B cell (primary cell): ENCODE measurements around the gene CAP2. TPM values are rescaled to one million over a fixed set of nuclear protein-coding genes. Genes with fewer than 3 reads are reported as not detected.

Source experiments
- ATAC-seq: fragments of 200-7000 bp; cut with Tn5 transposase; one replicate; pipeline ENCODE4 v1.10.0; 2021; ENCODE audit warnings: low read depth, mild to moderate bottlenecking, moderate number of reproducible peaks, moderate library complexity
- CTCF ChIA-PET: fragments of 350-600 bp; sonication (Branson Sonifier 250); formaldehyde crosslinking; loops from one replicate; lab custom pipeline; 2021; ENCODE audit warnings: antibody characterized with exemption, inconsistent platforms; lab: Charles Lee
- POLR2A ChIA-PET: fragments of 350-600 bp; sonication (Branson Sonifier 250); formaldehyde crosslinking; loops from one replicate; lab custom pipeline; 2021; ENCODE audit warnings: antibody characterized with exemption; lab: Charles Lee
- DNase-seq: peaks from one replicate; pipeline ENCODE4 v3.0.0; 2013
- H2AFZ ChIP-seq: 2 replicates; pipeline ENCODE4 v1.6.1; 2012; ENCODE audit warnings: mild to moderate bottlenecking, low read depth, low read length; ENCODE audit not compliant: insufficient read depth, poor library complexity, severe bottlenecking
- H3K27ac ChIP-seq, 2 donors: 1 replicate in 1 of 2; 2 replicates in 1 of 2; pipeline ENCODE4 v1.5.1; 2012 to 2013; ENCODE audit warnings: low read length in 2 of 2, mild to moderate bottlenecking in 2 of 2, moderate library complexity in 1 of 2
- H3K27me3 ChIP-seq, 4 experiments: fragments of 200-600 bp in 1 of 4; sonication (generic) in 1 of 4; replicated peaks in 1 of 4; 1 replicate in 2 of 4; 2 replicates in 2 of 4; pipeline versions ENCODE4 v1.6.1 to v1.7.0; 2013 to 2016; ENCODE audit warnings: low read length in 3 of 4, mild to moderate bottlenecking in 2 of 4, mixed read lengths in 1 of 4, moderate library complexity in 1 of 4; ENCODE audit not compliant: insufficient read depth in 4 of 4, control insufficient read depth in 3 of 4; ENCODE audit errors: control extremely low read depth in 1 of 4
- H3K36me3 ChIP-seq, 2 experiments: replicated peaks in 1 of 2; 1 replicate in 1 of 2; 2 replicates in 1 of 2; pipeline versions ENCODE4 v1.6.1 to v1.7.1; 2013; ENCODE audit warnings: low read length in 1 of 2; ENCODE audit not compliant: insufficient read depth in 2 of 2, control insufficient read depth in 1 of 2; ENCODE audit errors: control extremely low read depth in 1 of 2, extremely low read depth in 1 of 2
- H3K4me1 ChIP-seq, 2 donors: fragments of 200-600 bp in 1 of 2; sonication (generic) in 1 of 2; 1 replicate in 1 of 2; 2 replicates in 1 of 2; pipeline versions ENCODE4 v1.5.1 to v1.6.1; 2013 to 2017; ENCODE audit warnings: low read length in 2 of 2; ENCODE audit not compliant: control insufficient read depth in 2 of 2, insufficient read depth in 2 of 2
- H3K4me2 ChIP-seq: replicated peaks from 2 replicates; pipeline ENCODE3; 2012; ENCODE audit warnings: mild to moderate bottlenecking, low read depth, low read length; ENCODE audit not compliant: poor library complexity, severe bottlenecking
- H3K4me3 ChIP-seq, 5 experiments: fragments of 200-600 bp in 1 of 5; sonication (generic) in 1 of 5; 1 replicate in 3 of 5; 2 replicates in 2 of 5; pipeline versions ENCODE4 v1.5.1 to v1.7.0; 2011 to 2016; ENCODE audit warnings: low read length in 4 of 5, mild to moderate bottlenecking in 4 of 5, low read depth in 2 of 5, control low read depth in 1 of 5, moderate library complexity in 1 of 5; ENCODE audit not compliant: insufficient read depth in 1 of 5; ENCODE audit errors: control extremely low read depth in 1 of 5, extremely low read depth in 1 of 5
- H3K79me2 ChIP-seq: fragments of 200-600 bp; sonication (generic); one replicate; pipeline ENCODE4 v1.6.0; 2016; ENCODE audit warnings: low read length; ENCODE audit not compliant: control insufficient read depth, insufficient read depth
- H3K9ac ChIP-seq: fragments of 200-600 bp; sonication (generic); 2 replicates; pipeline ENCODE4 v1.6.1; 2017; ENCODE audit warnings: mild to moderate bottlenecking, low read length, moderate library complexity
- H3K9me3 ChIP-seq, 3 donors: one replicate each; pipeline versions ENCODE4 v1.6.1 to v1.7.1; 2013; ENCODE audit warnings: low read length in 2 of 3; ENCODE audit not compliant: control insufficient read depth in 2 of 3, insufficient read depth in 1 of 3; ENCODE audit errors: control extremely low read depth in 1 of 3
- H4K20me1 ChIP-seq: 2 replicates; pipeline ENCODE4 v1.6.0; 2012; ENCODE audit warnings: mild to moderate bottlenecking, low read length; ENCODE audit not compliant: insufficient read depth, control insufficient read depth, poor library complexity, severe bottlenecking
- H3K27ac Mint-ChIP-seq: one replicate; pipeline ENCODE4 v1.8.0; 2021; ENCODE audit warnings: mixed read lengths
- H3K27me3 Mint-ChIP-seq: one replicate; pipeline ENCODE4 v1.8.0; 2021; ENCODE audit warnings: mixed read lengths
- H3K4me1 Mint-ChIP-seq: one replicate; pipeline ENCODE4 v1.8.0; 2021; ENCODE audit warnings: mixed read lengths
- H3K4me3 Mint-ChIP-seq: one replicate; pipeline ENCODE4 v1.8.0; 2021; ENCODE audit warnings: mixed read lengths
- H3K9me3 Mint-ChIP-seq: one replicate; pipeline ENCODE4 v1.8.0; 2022; ENCODE audit warnings: mixed read lengths; ENCODE audit not compliant: insufficient read depth
- EZH2 ChIP-seq: IDR thresholded peaks from 2 replicates; pipeline ENCODE4 v1.6.1; 2012; ENCODE audit warnings: borderline replicate concordance, low read depth, mild to moderate bottlenecking, moderate library complexity, low read length; ENCODE audit not compliant: insufficient read depth, poor library complexity, severe bottlenecking
- WGBS: methylation state at CpG from one replicate; pipeline ENCODE4 v1.1.5; 2013; ENCODE audit warnings: missing lambda C conversion rate; ENCODE audit not compliant: insufficient coverage; 5-methylcytosine and 5-hydroxymethylcytosine counted together
- intact Hi-C: fragments of 100-400 bp; cut with micrococcal nuclease; formaldehyde crosslinking; loops from one replicate; pipeline ENCODE4 v1.10.0; 2022
- polyA plus RNA-seq: library from polyadenylated mRNA; depleted of rRNA; stranded (reverse); fragments of >200 nt; gene quantifications from 2 replicates; pipeline ENCODE4 v1.2.3, GENCODE V29; 2012
- total RNA-seq, 2 donors: library from RNA; stranded (reverse); fragments of 120-200 nt in 1 of 2; gene quantifications; 1 replicate in 1 of 2; 2 replicates in 1 of 2; pipeline versions ENCODE4 v1.2.3 to v1.2.4, GENCODE V29; 2013 to 2022
- TF ChIP-seq, protein P1 (sequence below): fragments of 200-600 bp; IDR thresholded peaks from one replicate; pipeline ENCODE4 v1.8.0; 2022; ENCODE audit warnings: antibody characterized with exemption, mild to moderate bottlenecking

The CAP2 gene
- total and polyA plus RNA-seq, 2 donors (not counting 1 experiment from before 2014, with no cell fraction given), result not detected

GRCh38 chr6:17556014-17556413 is 162.6 kb downstream of the CAP2 start:
- H3K9ac ChIP-seq, result no peak overlapping the region
- TF ChIP-seq, protein P1, sequence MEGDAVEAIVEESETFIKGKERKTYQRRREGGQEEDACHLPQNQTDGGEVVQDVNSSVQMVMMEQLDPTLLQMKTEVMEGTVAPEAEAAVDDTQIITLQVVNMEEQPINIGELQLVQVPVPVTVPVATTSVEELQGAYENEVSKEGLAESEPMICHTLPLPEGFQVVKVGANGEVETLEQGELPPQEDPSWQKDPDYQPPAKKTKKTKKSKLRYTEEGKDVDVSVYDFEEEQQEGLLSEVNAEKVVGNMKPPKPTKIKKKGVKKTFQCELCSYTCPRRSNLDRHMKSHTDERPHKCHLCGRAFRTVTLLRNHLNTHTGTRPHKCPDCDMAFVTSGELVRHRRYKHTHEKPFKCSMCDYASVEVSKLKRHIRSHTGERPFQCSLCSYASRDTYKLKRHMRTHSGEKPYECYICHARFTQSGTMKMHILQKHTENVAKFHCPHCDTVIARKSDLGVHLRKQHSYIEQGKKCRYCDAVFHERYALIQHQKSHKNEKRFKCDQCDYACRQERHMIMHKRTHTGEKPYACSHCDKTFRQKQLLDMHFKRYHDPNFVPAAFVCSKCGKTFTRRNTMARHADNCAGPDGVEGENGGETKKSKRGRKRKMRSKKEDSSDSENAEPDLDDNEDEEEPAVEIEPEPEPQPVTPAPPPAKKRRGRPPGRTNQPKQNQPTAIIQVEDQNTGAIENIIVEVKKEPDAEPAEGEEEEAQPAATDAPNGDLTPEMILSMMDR, result no peak
- TF ChIP-seq EZH2, result no peak
- H2AFZ ChIP-seq, result no peak overlapping the region
- no peaks in the 10 kb centered on the region for H3K36me3 ChIP-seq
- no peak overlapping the region for H3K4me2 ChIP-seq
- ChIA-PET POLR2A (no interaction called here), CTCF (no interaction called here)
- DNase-seq (no peak), ATAC-seq (no peak)
- Mint-ChIP-seq H3K9me3 (no peaks in the 10 kb centered on the region), H3K4me3 (no peak overlapping the region), H3K27me3 (peaks cover 21% of the 10 kb centered on the region), H3K4me1 (no peaks in the 10 kb centered on the region), H3K27ac (no peak overlapping the region)
- H3K9me3 ChIP-seq, result no peaks in the 10 kb centered on the region
- no CpG with 5 or more reads among the region's 4 CpGs for WGBS
- intact Hi-C loops, result no loop called here
- peaks cover 0 to 3% (median 0%) of the 10 kb centered on the region in 4 experiments for H3K27me3 ChIP-seq
- H3K4me1 ChIP-seq, result no peaks in the 10 kb centered on the region
- H3K27ac ChIP-seq, result no peak overlapping the region
- no peaks in the 10 kb centered on the region for H3K79me2 ChIP-seq
- H4K20me1 ChIP-seq, result no peaks in the 10 kb centered on the region
- no peak overlapping the region for H3K4me3 ChIP-seq

DNA sequence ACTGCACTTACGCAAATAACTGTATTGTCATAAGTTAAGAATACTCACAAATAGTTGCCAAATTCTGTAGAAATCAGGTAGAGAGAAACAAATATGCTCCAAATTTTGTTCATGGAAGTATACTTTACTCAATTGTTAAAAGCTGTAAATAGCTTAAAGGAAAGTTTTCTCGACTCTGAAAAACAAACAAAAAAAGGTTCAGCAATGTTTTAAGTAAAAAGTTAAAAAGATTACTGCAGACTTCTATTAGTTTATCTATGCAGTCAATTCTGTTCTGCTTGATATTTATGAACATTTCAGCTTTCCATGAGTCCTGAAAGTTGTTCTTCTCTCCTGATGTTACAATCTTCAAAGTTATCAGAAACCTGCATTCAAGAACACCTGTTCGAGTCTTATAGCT is 169.2 kb downstream of the CAP2 start:
- H3K4me3 Mint-ChIP-seq, result no peak overlapping the region
- H3K4me2 ChIP-seq, result no peak overlapping the region

More for the DNA sequence above, 169.2 kb downstream of the CAP2 start:
- ChIA-PET CTCF (no interaction called here), POLR2A (no interaction called here)
- no peaks in the 10 kb centered on the region for H3K36me3 ChIP-seq
- TF ChIP-seq, protein P1, result no peak
- TF ChIP-seq EZH2, result no peak
- no peak overlapping the region for H3K27ac Mint-ChIP-seq
- intact Hi-C loops, result no loop called here
- no peaks in the 10 kb centered on the region for H3K27me3 ChIP-seq
- DNase-seq (no peak), ATAC-seq (no peak)
- no peak overlapping the region for H3K27ac ChIP-seq
- no peaks in the 10 kb centered on the region for H3K79me2 ChIP-seq
- H3K4me1 ChIP-seq, result no peaks in the 10 kb centered on the region
- peaks cover 2 to 14% (median 12%) of the 10 kb centered on the region in 3 donors for H3K9me3 ChIP-seq
- no peaks in the 10 kb centered on the region for H4K20me1 ChIP-seq
- WGBS, result no CpG with 5 or more reads among the region's 3 CpGs
- H3K4me1 Mint-ChIP-seq, result no peaks in the 10 kb centered on the region
- H2AFZ ChIP-seq, result no peak overlapping the region
- H3K9me3 Mint-ChIP-seq, result peaks cover 2% of the 10 kb centered on the region
- H3K4me3 ChIP-seq, result no peak overlapping the region
- H3K27me3 Mint-ChIP-seq, result peaks cover 3% of the 10 kb centered on the region
- H3K9ac ChIP-seq, result no peak overlapping the region
